K562 (cell line): ENCODE measurements around the gene EEA1. TPM values are rescaled to one million over a fixed set of nuclear protein-coding genes. Genes with fewer than 3 reads are reported as not detected.

Experiments used
- ARHGAP35 ChIP-seq: fragments of 450-650 bp; IDR thresholded peaks from 2 replicates; pipeline ENCODE4 v1.6.1; 2018; ENCODE audit not compliant: partially characterized antibody
- ATF6 ChIP-seq: sonication (generic); formaldehyde crosslinking; IDR thresholded peaks from 2 replicates; pipeline ENCODE4 v1.4.0; 2020; ENCODE audit warnings: mild to moderate bottlenecking, missing genetic modification reagents
- ELK3 ChIP-seq: fragments of 450-650 bp; formaldehyde crosslinking; IDR thresholded peaks from 2 replicates; pipeline ENCODE4 v1.4.0; 2020; ENCODE audit warnings: mild to moderate bottlenecking
- MTA2 ChIP-seq: fragments of 450-650 bp; IDR thresholded peaks from 2 replicates; pipeline ENCODE4 v1.6.1; 2016; ENCODE audit warnings: low read depth
- PTTG1 ChIP-seq: fragments of 450-650 bp; IDR thresholded peaks from 2 replicates; pipeline ENCODE4 v1.6.1; 2016; ENCODE audit warnings: low read depth, mild to moderate bottlenecking, missing genetic modification characterization, missing compliant biosample characterization
- REST ChIP-seq, 2 experiments: fragments of 450-650 bp; formaldehyde crosslinking in 1 of 2; IDR thresholded peaks; 2 replicates each; pipeline versions ENCODE4 v1.4.0 to v1.6.1; 2014 to 2020; ENCODE audit warnings: mild to moderate bottlenecking in 2 of 2, borderline replicate concordance in 1 of 2, low read depth in 1 of 2
- THRA ChIP-seq: fragments of 450-650 bp; IDR thresholded peaks from 2 replicates; pipeline ENCODE4 v1.6.1; 2017; ENCODE audit warnings: mild to moderate bottlenecking, moderate library complexity
- ZFP36 ChIP-seq: fragments of 150-350 bp; IDR thresholded peaks from 2 replicates; pipeline ENCODE4 v1.6.1; 2018; ENCODE audit warnings: low read length, low read depth; ENCODE audit not compliant: partially characterized antibody
- ZNF639 ChIP-seq, 2 experiments: fragments of 200-800 bp in 1 of 2; sonication (Bioruptor generic) in 1 of 2; sonication (generic) in 1 of 2; formaldehyde crosslinking in 1 of 2; IDR thresholded peaks in 1 of 2; conservative IDR thresholded peaks in 1 of 2; 2 replicates each; pipeline versions ENCODE4 v1.5.0 to v1.6.1; 2016 to 2020; ENCODE audit warnings: missing compliant biosample characterization in 1 of 2, missing genetic modification characterization in 1 of 2, missing genetic modification reagents in 1 of 2
- ZNF79 ChIP-seq: fragments of 250-450 bp; sonication (Bioruptor Pico); IDR thresholded peaks from 2 replicates; pipeline ENCODE4 v1.4.0; 2020; ENCODE audit warnings: low read depth, mild to moderate bottlenecking, moderate library complexity
- polyA plus RNA-seq, 8 experiments: library from polyadenylated mRNA; depleted of rRNA in 4 of 8; stranded (reverse) in 5 of 8; unstranded in 3 of 8; fragments of >200 nt; fragmentation: Nextera tagmentation in 2 of 8; fragmentation: Illumina TruSeq in 1 of 8; extraction: Ambion mirVana in 2 of 8; extraction: Trizol in 1 of 8; gene quantifications; 2 replicates each; pipeline versions ENCODE4 v1.2.1 to v1.2.3, GENCODE V29; 2011 to 2014; ENCODE audit warnings: inconsistent platforms in 1 of 8, missing spikeins in 1 of 8
- total RNA-seq, 7 experiments: library from RNA; depleted of rRNA in 6 of 7; stranded (reverse); fragments of >200 nt in 6 of 7; fragmentation: Illumina TruSeq in 2 of 7; extraction: Trizol in 2 of 7; gene quantifications; 2 replicates each; pipeline versions ENCODE4 v1.2.1 to v1.2.3, GENCODE V29; 2011 to 2021; ENCODE audit warnings: low replicate concordance in 1 of 7

Gene EEA1
- total and polyA plus RNA-seq, 9 of the 15 experiments (the other 6 are each of a cell fraction or from before 2014, with no cell fraction given), result 3.5 to 17.1 (median 7.5) TPM

- TF ChIP-seq THRA (no peak), ZNF79 (no peak), PTTG1 (tag) (no peak), ZFP36 (no peak), ELK3 (CRISPR knock-in tag) (no peak), ARHGAP35 (no peak), MTA2 (no peak), ZNF639 (CRISPR knock-in tag; conservative IDR thresholded peaks at IDR 0.05 in 1 of 2, IDR thresholded peaks at IDR 0.05 in 1 of 2) (peak in 1 of 2 experiments; percentile 86; a peak in 2 of 4 replicates), ATF6 (CRISPR knock-in tag) (no peak; the same call in 1 of the 2 replicates), REST (IDR thresholded peaks at IDR 0.05; ENCODE audit: borderline replicate concordance) (peak; percentile 3; the same call in 1 of the 2 replicates), REST (CRISPR knock-in tag; IDR thresholded peaks at IDR 0.05; ENCODE audit: low read depth) (peak; percentile 51; the same call in 1 of the 2 replicates)
These were observed at the start of gene EEA1 (continued) for GRCh38 chr12:92928962-92929915.
